HG03103 (cell line): ENCODE measurements around the gene HDGFL2.

Source experiments
- ATAC-seq: cut with Tn5 transposase; IDR thresholded peaks from one replicate; pipeline ENCODE4 v1.9.1; 2021; ENCODE audit warnings: low read depth; ENCODE audit not compliant: unreplicated experiment

The HDGFL2 gene

DNA sequence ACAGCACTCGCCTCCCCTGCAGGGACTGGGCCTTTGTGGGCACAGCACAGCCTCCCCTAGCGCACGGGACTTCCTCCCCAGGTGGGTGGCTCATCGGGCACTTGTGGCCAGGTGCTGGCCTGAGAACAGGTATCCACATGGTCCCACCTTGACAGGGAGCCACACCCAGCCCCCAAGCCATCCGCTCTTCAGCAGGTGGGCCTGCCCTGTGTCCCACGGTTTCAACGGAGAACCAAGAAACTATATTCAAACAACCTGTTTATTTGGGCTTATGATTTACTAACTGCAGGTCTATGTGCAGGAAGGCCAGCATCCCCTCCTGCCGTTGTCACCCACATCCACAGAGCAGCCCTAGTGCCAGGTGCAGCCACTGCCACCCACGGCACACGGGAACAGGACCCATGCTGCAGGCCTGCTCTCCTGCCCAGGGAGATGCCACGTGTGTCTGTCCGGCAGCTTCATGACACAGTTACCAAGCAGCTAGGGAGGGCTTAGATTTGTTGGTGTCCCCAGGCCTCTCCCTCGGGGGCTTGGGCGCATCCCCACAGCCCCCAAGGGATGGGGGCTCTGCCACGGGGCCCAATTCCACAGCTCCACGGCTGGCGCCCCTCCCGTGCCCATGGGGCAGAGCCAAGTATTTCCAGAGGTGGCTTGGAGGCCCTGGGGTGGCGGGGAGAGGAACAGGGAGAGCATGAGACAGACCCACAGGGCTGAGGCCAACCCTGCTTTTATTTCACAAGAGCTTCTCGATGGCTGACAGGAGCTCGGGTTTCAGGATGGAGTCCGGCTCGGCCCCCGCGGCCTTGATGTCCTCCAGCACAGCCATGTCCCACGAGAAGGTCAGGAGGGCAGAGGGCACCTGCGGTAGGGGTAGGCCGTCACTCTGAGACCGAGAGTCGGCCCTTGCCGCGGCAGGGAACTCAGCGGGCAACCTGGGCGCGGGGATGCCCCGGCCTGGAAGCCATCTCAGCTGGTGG lies 27.0 kb upstream of the HDGFL2 start:
- no peak for ATAC-seq

DNA sequence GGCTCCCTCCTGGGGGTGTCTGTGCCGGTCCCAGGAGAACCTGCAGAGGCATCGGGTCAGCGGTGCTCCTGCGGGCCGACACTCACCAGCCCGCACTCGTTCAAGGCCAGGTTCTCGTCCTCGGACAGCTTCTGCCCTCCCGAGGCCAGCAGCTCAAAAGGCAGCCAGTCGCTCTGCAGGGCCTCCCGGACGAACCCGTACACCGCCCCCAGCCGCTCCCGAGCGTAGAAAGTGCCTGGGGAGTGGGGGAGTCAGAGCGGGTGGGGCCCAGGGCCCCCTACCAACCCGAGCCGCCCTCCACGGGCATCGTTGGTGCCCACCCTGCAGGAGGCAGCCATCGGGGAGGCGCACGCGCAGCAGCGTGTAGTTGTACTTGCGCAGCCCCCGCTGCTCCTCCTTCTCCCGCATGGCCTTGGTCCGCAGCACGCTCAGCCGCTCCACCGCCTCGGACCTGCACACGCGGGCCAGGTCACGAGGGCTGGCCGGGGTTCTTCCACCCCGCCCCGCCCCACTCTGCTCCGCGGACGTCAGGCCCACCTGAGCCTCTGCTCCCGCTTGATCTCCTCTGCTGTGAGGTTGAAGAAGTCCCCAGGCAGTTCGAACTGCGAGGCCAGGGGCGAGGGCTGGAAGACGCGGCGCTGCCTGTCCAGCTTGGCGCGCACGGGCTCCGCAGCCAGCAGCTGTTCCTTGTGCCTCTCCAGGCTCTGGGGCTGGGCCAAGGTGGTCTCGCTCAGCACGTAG lies 26.0 kb upstream of the HDGFL2 start:
- no peak for ATAC-seq

DNA sequence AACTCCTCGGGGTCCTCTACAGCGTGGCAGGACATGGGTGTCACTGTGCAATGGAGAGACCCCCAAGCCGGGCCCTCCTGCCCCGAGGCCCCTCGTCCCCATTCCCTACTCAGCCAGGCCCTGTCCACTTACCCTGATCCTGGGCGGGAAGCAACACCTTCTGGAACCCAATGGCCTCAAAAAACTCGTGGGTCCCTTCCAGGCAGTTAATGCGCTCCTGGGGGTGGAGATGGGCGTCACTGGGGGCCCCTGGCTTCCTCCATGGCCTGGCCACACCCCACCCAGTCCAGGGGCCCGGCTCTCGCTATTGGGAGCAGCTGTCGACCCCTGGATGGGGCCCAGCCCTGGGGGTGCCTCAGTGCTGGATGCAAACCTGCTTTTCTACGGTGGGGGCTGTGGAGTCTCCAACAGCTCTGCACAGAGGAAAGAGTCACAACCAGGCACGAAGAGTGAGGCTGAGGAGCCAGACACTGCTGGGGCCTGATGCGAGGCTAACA lies 25.3 kb upstream of the HDGFL2 start:
- ATAC-seq, result no peak

DNA sequence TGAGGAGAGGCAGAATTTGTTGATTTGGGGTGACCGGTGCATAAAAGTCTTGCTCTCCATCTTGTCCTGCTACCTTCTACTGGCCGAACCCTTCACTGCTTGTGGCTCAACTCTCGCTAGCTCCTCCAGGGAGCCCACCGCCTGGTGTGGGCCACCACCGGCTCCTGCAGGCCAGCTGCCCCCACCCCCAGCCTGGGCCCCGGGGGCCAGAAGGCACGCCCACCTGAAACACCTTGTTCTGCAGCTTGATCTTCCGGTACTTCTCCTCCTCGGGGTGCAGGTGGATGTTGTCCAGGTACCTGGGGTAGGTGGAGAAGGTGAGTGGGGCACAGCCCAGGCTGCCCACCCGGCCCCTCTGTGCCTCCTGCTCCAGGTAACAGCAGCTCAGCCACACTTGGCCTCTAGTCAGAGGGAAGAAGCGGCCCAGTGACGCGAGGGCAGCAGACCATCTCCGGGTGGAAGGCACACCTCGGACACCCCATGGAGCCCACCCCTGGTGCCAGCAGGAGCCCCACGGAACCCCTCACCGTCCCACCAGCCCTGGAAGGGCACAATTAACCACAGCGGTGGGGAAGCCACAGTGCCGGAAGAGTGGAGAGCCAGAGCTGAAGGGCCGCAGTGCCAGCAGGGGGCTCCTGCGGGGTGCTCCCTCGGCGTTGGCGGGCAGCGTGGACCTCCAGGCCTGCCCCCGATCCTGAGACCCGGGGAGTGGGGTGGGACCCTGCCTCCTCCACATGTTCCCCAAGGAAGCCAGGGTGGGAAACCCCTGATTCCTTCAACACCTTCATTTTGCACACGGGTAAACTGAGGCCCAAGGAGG lies 24.6 kb upstream of the HDGFL2 start:
- ATAC-seq, result no peak

DNA sequence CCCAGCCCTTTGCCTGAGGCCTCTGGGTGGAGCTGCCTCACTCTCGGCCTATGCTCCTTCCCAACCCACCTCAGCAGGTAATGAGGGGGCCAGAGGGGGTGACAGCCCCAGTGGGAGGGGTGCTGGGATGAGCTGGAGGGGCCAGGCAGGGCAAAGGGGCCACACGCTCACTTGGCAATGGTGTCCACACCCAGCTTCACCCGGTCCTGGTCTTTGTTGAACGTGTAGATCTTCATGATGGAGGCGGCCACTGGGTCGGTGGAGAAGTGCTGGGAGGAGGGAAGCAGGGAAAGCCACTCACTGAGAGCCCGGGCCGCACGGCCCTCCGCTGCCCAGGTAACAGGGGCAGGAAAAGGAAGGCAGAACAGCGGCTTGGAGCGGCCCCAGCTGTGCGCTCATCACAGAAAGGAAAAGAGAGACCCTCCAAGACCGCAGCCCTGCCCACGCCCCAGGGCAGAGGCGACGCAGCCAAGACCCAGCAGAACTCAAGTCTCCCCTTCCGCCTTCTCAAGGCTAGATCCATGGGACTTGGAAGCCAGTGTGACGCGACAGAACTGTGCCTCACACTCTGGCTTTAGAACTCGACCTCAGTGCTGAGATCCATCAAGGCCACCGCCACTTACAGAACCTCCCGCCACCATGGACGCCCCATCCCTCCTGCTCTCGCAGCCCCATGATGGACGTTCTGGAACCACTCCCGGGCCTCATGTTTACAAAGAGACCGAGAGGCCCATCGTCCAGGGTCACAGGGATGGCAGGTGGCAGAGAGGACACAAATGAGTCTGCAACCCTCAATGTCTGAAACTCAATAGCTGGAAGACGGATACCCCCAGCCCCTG lies 23.7 kb upstream of the HDGFL2 start:
- ATAC-seq, result no peak

DNA sequence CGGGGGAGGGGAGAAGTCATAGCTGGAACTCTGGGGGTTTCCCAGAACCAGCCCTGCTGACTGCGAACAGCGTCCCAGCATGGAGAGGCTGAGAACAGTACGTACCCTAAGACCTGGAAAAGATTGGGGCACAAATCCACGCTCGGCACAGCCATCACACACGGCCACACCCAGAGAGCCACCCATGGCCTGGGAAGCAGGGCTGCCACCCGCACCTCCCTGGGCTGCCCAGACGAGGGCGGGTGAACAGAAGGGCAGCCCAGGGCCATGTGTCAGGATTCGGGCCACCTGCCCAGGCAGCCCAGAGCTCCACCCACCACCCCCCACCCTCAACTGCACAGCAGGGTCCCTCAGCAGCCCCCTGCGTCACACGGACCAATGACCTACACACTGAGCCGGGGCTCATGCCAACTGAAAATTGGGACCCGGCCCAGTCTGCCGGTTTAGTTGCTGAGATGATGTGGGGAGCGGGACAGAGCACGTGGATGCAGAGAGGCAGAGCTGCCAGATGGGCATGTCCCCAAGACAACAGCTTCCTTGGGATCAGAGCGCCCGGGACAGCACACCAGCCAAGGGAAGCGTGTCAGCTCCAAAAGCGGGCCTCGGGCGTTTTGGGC lies 23.0 kb upstream of the HDGFL2 start:
- no peak for ATAC-seq

DNA sequence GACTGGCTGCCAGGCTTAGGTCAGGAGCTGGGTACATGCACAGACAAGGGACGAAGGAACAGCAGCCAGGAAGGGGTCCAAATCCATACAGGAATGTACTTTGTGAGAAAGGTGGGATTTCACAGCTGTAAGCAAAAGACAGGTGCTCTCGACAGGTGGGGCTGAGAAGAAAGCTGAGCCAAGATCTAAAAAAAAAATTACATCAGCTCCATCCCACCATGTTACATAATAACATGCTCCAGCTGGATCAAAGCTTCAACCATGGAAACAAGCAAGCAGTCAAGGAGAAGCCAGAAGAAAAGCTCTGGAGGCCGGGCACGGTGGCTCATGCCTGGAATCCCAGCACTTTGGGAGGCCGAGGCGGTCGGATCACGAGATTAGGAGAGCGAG lies 22.5 kb upstream of the HDGFL2 start:
- ATAC-seq, result no peak

DNA sequence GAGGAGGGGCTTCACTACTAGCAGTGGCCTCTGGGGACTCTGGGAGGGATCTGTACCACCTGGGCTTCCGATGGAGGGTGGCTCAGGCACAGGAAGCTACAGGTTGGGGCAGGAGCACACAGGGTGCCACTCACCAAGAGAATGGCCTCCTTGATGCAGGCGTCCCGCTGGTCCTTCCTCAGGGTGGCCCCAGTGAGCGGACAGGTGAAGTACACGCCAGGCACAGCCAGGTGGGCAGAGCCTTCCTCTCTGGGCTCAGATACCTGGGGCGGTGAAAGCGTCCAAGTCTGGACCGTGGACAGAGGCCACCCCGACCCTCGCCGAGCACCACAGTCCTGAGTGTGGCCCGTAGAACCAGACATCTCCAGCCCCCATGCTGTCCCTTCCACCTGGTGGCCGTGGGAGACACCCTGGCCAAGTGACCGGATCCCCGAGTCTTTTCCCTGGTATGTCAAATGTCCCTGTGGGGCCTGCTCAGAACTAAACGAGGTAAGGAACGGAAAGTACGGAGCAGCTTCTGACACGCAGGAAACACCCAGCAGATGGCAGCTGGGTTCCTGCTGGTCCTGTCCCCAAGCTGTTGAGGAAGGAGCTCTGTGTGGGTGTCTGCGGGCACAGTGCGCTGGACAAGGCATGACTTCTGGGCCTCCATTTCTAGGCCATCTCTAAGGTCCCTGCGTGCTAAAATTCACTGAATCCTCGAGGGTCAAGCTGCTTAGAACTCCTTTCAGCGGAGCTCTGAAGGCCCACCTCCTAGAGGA lies 19.7 kb upstream of the HDGFL2 start:
- ATAC-seq, result no peak

DNA sequence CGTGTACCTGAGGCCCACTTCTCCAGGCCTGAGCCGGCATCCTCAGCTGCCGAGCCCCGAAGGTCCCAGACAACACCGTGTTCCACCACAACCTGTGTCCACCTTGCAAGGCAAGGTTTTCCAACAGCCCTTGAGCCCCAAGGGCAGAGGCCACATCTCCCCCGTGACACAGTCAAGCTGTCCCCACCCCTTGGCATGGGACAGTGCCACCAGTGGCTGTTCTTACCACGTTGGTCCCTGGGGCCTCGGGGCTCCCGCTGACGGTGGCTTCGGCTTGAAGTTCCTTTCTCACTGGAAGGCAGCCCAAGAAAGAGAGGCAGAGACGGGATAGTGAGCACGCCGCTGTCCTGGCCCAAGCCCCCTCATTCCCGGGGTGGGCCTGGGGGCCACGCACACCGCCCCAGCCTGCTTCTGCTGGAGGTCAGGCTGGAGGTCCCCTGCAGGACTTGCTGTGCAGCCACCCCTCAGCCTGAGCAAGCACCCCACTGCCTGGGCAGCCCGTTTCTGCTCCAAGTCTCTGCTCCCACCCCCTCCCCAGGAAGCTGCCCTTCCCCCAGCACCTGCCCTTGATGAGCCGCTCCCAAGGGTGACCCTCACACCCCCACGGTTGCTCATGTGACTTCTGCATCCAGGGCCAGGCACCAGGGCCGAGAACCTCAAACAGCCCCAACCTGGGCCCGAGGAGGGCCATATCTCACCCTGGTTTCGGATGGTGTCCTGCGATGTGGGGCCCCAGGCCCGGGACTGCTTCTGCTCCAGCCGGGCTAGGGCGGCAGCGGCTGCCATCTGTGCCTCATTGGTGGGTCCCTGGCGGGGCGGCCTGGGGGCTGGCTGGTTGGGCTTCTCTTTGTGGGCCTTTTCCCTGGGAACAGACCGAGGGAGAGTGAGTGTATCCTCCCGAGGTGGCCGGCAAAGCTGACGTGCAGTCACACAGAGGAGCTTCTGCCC lies 18.6 kb upstream of the HDGFL2 start:
- no peak for ATAC-seq

DNA sequence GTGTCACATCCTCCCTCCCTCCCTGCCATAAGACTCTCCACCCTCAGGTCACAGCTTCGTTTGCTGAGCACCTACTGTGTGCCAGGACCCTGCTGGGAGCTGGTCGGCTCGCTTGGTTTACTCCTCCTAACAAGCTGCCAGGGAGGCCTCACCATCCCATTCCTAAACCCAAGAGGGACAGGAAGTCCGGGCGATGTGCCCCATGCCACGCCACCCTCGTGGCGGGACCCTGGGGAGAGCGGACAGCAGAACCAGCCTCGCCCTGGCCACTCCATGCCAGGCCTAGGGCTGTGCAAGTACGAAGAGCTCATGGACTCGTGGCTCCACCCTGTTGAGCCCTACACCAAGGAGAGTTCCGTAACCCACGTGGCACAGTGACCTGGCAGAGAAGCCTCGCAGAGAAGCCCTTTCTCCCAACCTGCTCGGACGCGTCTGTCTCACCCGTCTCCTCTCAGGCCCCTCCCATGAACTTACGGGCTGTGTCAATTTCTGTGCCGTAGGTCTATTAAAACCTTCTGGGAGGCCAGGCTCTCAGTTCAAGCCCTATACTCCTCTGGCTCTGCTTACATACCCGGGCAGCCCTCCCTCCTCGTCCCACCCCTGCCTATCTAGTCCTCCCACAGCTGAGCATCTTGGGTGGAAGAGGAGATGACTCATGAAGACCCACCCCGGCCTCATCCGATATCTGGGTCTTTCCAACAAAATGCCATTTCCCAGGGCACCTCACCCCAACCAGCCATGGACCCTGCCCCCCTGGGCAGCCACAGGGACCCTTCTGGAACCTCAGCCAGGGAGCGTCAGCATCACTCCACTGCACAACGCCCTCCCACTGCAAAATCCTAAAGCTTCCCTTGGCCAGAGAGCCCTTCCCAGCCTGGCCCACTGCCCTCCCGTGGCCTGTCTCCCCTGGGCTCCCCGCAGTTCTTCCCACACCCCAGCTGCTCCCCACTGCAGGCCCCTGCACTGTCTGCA lies 17.1 kb upstream of the HDGFL2 start:
- no peak for ATAC-seq

DNA sequence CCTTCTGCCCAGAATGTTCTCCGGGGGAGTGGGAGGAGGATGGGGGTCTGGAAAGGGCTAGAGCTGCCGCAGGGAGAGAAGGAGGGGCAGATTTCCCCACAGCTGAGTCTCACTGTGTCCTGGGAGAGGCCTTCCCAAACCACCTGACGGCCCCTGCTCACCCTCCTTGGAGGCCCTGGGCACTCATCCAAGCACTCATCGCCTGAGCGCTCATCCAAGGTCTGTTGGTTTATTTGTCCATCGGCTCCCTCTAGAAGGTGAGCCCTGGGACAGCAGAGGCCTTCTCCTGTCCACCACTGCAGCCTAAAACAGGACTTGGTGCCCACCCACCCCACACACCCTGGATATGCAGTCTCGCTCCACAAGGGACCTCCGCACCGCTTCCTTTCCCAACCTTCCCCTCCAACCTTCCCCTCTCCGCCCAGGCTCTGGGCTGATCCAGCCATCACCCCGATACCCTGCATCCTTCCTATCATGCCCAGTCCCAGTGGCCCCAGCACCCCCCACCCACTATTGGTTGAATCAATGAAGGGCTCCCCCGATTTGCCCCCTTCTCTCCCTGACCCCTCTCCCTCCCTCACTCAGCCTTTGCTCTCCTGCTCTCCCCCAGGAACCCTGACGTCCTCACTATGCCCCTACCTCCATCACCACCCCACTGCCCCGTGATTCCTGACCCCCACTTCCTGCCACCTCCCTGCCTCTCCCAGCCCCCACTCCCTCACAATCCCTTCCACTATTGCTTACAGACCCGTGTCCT lies 16.2 kb upstream of the HDGFL2 start:
- ATAC-seq, result no peak

DNA sequence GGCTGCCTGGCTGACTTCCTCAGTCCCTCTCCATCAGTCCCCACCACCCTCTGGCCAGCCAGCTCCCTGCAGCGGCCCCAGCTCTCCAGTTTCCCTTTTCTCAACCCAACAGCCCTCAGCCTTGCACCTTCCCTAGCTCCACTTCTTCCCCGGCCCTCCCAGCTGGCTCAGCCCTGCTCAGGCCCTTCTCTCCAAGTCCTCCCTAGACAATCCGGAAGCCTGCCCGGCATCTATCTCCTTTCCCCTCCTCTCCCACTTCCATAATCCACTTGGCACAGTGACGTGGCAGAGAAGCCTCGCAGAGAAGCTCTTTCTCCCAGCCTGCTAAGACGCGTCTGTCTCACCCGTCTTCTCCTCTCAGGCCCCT lies 15.6 kb upstream of the HDGFL2 start:
- no peak for ATAC-seq

DNA sequence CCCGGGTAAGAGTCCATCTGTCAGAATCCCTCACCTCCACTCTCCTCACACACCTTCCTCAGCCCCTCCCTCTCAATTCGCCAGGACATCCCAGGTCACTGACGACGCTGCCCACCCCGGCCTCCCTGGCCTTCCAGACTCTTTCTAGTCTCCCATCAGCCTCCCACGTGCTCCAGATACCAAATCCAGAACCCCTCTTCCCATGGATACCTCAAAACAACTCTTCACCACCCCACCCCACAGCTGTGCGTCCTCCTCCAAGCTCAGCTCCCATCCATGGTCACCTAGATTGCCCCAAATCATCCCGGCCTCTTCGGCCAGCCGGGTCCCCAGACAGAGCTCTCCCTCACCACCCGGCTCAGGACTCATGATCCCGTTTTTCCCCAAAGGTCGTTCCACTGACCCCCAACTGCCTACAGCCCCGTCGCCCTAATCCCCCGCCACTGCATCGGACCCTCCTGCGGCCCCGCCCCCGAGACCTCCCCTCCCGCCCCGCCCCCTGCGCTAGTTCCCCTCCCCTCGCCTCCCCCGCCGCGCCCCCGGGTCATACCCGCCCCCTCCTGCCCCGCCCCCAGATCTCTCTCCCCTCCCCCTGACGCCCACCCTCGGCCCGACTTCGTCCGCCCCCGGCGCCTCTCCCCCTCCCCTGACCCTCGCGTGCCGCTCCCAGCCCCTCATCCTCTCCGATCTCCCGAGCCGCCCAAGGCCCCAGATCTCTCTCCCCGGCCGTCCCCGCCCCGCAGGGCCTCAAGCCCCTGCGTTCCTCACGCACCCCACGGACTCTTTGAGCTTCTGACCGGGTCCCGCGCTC lies 15.0 kb upstream of the HDGFL2 start:
- ATAC-seq, result no peak

DNA sequence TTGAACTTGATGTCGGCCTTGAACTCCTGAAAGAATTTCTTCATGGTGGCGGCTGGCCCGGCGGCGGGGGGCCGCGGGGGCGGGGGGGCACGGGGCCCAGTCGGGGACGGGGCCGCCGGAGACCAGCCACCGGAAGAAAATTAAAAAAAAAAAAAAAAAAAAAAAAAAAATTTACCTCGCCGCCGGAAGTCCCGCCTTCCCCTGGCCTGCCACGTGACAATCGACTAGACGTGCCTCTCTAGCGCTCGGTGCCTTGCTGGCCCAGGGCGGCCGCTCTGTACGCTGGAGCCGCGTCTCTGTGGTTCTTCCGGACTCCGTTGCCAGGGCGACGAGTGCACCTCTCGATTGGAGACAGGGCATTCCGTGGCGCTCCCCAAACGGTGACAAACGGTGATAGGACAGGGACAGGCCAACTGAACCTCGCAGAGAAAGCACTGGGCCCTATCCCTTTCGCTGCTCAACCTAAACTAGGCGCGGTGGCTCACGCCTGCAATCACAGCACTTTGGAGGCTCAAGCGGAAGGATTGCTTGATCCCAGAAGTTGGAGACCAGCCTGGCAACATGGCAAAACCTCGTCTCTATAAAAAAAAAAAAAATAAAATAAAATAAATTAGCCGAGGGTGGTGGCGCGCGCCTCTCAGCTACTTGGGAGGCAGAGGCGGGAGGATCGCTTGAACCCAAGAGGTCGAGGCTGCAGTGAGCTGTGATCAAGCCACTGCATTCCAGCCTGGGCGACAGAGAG lies 14.3 kb upstream of the HDGFL2 start, which contains the start of gene UBXN6:
TSS of gene UBXN6 (minus strand) at position 141 of the 742 bp plus-strand sequence. CDS start at position 44, 97 bp downstream.
- ATAC-seq, result peak; percentile 83
